Fibroblast of upper back skin (primary cell): ENCODE data around the gene VPS26A.

Experiments used
- DNase-seq: peaks from one replicate; pipeline ENCODE4 v3.0.0-alpha.2; 2013

The VPS26A gene

GRCh38 chr10:69123747-69124562, at the start of gene VPS26A:
TSS of gene VPS26A (plus strand) at chr10:69124178. CDS start at chr10:69124278, 100 bp downstream.
- peak; percentile 98 for DNase-seq

DNA sequence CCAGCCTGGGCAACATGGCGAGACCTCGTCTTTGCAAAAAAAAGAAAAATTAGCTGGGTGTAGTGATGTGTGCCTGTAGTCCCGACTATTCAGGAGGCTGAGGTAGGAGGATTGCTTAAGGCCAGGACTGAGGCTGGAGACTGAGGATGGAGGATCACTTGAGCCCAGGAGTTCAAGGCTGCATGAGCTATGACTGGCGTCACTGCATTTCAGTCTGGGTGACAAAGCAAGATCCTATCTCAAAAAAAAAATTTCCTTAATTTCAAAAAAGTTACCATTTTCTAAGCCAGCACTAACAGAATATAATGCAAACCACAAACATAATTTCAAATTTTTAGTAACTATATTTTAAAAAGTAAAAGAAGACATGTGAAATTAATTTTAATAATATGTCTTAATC, 49.4 kb upstream of the VPS26A start:
- no peak for DNase-seq

GRCh38 chr10:69075431-69075830, 48.5 kb upstream of the VPS26A start:
- no peak for DNase-seq

GRCh38 chr10:69078311-69078710, 45.7 kb upstream of the VPS26A start:
- DNase-seq, result no peak

DNA sequence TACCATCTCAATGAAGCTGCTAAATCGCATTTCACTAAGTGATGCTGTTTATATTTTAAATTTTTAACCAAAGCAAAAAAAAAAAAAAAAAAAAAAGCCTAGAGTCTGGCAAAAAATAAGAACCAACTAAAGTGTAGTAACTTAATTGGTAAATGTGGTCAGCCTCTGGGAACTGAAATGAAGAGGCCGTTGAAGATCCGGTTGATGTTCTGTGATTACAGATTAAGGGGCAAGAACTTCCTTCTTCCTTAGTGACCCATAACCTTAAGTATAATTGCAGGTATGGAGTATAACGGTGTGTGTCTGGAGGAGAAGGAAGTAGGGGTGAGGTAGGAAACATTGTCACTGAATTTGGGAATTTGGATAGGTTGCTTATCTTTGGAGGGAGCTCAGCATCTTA, 43.8 kb upstream of the VPS26A start:
- DNase-seq, result no peak

GRCh38 chr10:69086001-69086509, 37.9 kb upstream of the VPS26A start:
- DNase-seq, result peak; percentile 12

- peak; percentile 68 for DNase-seq
Measured at GRCh38 chr10:69087590-69088470, 36.1 kb upstream of the VPS26A start, which contains the start of gene SRGN. TSS of gene SRGN (plus strand) at chr10:69088103. CDS start at chr10:69088158, 55 bp downstream.

- DNase-seq, result no peak
Measured at GRCh38 chr10:69088471-69088769, 35.6 kb upstream of the VPS26A start.

DNA sequence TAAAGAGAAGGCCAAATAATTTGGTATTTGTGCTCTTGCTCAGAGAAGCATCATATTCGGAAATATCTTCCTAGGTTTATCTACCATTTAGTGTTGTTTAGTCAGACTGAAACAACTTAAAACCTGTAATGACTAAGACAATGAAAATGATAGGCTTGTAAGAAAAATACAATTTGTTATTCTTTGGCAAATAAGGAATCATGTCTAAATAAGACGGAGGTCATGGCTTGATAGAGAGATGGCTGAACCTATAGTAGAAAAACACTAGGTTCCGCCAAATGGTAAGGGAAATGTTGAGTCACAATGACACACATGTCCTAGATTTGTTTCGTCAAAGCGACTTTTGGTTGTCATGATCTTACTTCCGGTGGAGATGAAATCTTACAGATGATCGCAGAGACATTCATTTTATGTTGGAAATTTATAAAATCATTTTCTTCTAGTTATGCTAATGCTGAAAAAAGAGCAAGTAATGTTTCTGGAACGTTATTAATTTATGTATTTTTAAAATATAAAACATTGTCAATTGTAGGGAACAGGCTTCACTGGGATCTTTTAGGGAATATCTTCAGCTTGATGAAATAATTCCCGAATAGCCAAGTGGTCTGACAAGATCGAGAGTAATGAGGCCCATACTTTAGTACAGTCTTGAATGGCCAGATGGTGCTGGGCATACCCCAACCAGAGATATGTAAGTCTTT, 35.0 kb upstream of the VPS26A start:
- DNase-seq, result peak; percentile 19

DNA sequence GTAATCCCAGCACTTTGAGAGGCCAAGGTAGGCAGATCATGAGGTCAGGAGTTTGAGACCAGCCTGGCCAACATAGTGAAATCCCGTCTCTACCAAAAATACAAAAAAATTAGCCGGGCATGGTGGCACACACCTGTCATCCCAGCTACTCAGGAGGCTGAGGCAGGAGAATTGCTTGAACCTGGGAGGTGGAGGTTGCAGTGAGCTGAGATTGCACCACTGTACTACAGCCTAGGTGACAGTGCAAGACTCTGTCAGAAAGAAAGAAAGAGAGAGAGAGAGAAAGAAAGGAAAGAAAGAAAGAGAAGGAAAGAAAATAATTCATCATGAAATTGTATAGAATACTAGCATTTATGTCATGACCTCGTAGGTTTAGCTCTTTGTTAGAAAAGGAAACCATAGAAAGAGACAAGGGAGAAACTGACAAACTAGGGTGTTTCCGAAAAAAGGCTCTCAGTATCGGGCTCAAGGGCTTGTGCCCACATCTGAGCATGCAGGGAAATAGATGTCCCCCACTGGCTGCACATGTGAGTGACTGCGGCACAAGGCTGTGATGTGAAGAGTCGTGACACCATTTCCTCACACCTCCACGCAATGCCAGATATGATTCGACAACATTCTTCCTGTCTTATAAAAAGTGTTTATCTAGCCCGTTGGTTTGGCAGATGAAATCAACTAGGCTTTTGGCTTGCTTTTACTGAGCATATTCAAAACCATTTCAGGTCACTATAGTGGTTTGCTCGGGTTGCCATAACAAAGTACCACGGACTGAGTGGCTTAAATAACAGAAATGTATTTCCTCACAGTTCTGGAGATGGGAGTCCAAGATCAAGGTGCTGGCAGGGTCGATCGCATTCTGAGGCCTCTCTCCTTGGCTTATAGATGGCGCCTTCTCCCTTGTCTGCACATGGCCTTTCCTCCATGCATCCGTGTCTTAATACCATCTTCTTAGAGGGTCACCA, 34.1 kb upstream of the VPS26A start:
- no peak for DNase-seq

GRCh38 chr10:69090685-69091084, 33.3 kb upstream of the VPS26A start:
- DNase-seq, result no peak

DNA sequence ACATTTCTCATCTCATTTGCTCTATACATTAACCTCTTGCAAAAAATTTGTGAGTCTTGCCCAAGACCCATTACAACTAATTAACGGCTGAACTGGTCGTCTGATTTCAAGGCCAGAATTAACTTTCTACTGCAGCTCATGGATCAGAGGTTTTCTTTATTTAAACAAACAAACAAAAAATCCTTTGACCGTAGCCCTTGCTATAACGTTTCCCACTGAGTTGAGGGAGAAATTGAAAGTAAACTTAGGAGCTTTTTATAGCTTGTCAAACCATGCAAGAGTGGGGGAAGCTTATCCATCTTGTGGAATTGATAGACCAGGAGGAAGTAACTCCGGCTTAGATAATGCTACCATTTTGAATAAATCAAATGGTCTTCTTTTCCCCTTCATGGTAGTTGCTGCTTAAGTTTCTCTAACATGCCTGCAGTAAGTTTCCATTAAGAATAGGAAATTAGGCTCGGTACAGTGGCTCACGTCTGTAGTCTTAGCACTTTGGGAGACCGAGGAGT, 32.8 kb upstream of the VPS26A start:
- no peak for DNase-seq

DNA sequence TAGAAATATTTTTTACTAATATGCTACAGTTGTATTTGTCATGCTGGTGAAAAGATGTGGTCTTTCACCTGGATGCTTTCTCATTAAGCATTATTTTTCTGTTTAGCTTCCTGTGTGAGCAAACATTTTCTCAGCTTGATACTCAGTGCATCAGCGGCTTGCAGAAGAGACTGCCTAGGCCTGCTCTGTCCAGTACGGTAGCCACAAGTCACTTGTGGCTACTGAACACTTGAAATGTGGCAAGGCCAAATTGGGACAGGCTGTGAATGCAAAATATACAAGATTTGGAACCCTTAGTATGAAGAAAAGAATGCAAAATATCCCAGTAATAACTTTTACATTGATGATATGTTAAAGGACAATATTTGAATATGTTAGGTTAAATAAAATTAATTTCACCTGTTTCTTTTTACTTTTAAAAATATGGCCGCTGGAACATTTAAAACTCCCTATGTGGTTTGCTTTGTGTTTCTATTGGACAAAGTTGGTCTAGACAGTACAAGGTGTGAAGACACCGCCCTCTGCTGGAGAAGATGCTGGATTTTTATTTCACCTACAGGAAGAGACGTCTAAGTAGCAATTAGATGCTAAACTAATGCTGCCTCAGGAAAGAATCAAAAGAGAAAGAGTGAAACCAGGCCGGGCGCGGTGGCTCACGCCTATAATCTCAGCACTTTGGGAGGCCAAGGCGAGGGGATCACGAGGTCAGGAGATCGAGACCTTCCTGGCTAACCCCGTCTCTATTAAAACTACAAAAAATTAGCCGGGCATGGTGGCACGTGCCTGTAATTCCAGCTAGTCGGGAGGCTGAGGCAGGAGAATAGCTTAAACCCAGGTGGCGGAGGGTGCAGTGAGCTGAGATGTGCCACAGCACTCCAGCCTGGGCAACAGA, 30.8 kb upstream of the VPS26A start:
- DNase-seq, result peak; percentile 84

DNA sequence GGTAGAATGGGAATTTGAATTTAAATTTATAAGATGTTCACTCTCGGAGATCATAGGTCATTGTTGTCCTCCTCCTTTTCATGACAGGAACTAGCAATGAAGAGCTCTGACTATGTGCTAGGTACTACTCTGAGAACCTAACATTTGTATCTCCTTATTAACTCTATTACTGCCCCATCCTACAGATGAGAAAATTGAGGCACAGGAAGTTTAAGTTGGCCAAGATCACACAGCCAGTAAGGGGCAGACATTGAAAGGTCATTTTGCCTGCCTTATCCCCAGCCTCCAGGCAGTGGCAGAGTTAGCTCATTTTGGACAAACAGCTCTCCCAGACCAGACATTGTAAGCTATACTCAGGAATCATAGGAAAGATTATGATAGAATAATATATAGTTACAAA, 30.0 kb upstream of the VPS26A start:
- DNase-seq, result peak; percentile 10

DNA sequence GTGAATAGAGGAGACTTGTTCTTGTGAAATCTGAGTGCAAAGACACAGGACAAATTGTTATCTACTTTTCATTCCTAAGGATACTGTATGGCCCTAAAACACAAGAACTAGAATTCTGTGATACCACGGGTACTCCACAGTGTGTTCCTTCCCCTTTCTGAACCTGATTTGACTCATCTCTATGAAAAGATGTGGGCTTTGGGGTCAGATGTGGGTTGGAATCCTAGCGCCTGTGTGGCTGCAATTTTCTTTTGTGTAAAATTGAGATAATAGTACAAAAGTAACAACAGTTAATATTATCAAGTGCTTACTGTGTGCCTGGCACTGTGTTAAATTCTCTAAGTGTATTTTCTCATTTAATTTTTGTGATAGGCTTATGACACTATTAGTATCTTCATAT, 27.9 kb upstream of the VPS26A start:
- DNase-seq, result no peak

DNA sequence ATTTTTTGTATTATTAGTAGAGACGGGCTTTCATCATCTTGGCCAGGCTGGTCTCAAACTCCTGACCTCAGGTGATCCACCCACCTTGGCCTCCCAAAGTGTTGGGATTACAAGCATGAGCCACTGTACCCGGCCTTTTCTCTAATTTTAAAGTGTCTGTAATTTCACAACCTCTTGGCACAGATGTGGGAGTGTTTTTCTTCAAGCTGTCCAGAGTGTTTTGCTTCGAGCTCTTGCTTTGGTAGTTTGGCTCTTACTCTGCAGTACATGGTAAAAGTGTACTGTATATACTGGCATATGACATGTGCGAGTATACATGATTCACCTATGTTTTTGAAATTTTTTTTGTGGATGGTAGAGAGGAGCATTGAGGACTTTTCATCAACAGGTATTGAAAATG, 26.2 kb upstream of the VPS26A start:
- DNase-seq, result no peak

DNA sequence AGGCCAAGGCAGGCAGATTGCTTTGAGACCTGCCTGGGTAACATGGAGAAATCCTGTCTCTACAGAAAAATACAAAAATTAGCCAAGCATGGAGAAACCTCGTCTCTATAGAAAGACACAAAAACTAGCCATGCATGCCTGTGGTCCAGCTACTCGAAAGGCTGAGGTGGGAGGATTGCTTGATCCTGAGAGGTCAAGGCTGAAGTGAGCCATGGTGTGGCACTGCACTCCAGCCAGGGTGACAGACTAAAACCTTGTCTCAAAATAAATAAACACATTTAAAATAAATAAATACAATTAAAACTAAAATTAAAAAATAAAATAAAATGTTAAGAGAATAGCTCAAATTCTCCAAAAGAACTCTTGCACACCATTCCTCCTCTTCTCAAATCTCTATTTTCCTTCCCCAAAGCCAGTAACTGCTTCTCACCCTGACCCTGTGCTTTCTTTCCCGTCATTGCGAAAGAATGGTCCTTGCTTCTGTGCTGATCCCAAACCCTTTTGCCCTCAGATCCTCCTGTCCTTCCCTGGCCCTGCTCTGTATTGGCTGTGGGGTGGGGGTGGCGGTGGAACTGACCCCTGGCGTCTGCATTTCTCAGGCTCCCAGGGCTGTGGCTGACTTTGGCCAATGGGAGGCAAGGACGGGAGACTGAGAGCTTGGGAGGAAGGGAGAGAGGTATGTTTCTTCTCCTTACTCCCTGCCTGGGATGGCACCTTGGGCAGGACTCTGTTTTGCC, 23.7 kb upstream of the VPS26A start:
- no peak for DNase-seq

GRCh38 chr10:69101451-69102095, 22.4 kb upstream of the VPS26A start:
- peak; percentile 19 for DNase-seq

- no peak for DNase-seq
Measured at GRCh38 chr10:69102440-69102839, 21.5 kb upstream of the VPS26A start.
